SIG-M5 (cell line): ENCODE measurements around the gene CSGALNACT2.
"Not testable (repeated sequence)": the region's sequence is repeated elsewhere in the genome, so short reads cannot be mapped to it uniquely, and the experiment has no call there.

Experiments used
- DNase-seq: peaks from one replicate; lab custom pipeline; 2025; lab: John Stamatoyannopoulos, UW

CSGALNACT2 gene

GRCh38 chr10:43141421-43141820, 3.2 kb downstream of the CSGALNACT2 start:
- no peak for DNase-seq

- DNase-seq, result no peak
These were observed 7.1 kb downstream of the CSGALNACT2 start for GRCh38 chr10:43145311-43145710.

DNA sequence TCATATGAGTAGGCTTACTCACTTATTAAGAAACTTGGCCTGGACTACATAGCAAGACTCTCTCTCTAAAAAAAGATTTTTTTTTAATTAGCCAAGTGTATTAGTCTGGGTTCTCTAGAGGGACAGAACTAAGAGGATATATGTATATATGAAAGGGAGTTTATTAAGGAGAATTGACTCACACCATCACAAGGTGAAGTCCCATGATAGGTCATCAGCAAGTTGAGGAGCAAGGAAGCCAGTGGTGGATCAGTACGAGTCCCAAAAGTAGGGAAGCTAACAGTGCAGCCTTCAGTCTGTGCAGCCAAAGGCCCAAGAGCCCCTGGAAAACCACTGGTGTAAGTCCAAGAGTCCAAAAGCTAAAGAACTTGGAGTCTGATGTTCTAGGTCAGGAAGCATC, 7.7 kb downstream of the CSGALNACT2 start:
- DNase-seq, result not testable (repeated sequence)

GRCh38 chr10:43151371-43151770, 13.1 kb downstream of the CSGALNACT2 start:
- DNase-seq, result no peak

GRCh38 chr10:43153901-43154300, 15.7 kb downstream of the CSGALNACT2 start:
- DNase-seq, result no peak

- no peak for DNase-seq
These were observed 17.0 kb downstream of the CSGALNACT2 start for GRCh38 chr10:43155221-43155620.

DNA sequence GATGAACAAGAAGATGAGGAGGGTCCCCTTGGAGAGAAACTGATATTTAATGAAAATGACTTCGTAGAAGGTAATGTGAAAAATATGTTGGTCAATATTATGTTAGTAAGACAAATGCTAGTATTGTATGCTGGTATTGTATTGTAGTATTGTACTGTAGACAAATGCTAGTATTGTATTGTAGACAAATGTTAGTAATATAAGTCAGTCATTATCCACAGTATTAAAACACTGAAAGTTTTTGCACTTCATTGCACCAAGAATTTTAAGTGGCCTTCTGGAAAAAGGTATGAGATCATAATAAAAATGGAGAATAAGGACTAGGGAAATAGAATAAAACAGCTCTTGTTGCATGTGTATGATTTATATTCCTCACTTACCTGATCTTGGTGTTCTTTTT, 17.5 kb downstream of the CSGALNACT2 start:
- no peak for DNase-seq

DNA sequence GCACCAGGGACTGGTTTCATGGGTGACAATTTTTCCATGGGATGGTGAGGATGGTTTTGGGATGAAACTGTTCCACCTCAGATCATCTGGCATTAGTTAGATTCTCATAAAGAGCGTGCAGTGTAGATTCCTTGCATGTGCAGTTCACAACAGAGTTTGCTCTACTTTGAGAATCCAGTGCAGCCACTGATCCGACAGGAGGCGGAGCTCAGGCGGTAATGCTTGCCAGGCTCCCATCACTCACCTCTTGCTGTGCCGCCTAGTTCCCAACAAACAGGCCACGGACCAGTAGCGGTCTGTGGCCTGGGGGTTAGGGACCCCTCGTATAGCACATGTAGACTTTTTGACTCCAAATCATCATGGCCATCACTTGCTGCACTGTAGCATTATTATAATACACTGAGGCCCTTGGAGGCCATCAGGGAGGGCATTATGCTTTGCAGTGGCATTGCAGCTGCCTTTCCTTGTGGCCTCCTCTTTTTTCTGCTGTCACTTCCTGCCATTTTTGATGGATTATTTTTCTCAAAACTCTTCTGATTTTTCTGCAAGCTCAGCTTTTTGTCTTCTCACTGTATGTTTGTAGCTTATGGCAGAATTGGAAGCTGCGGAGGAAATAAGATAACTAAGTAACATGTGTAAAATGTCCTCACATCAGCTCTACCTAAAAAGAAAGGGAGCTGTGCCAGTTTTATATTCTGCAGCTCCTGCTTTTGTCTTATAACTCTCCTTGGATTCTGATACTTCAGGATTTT, 18.5 kb downstream of the CSGALNACT2 start:
- no peak for DNase-seq

GRCh38 chr10:43158636-43159035, 20.4 kb downstream of the CSGALNACT2 start:
- DNase-seq, result no peak

- DNase-seq, result no peak
These were observed 22.0 kb downstream of the CSGALNACT2 start for GRCh38 chr10:43160046-43160920.

- no peak for DNase-seq
These were observed 22.6 kb downstream of the CSGALNACT2 start for GRCh38 chr10:43160921-43161255.

DNA sequence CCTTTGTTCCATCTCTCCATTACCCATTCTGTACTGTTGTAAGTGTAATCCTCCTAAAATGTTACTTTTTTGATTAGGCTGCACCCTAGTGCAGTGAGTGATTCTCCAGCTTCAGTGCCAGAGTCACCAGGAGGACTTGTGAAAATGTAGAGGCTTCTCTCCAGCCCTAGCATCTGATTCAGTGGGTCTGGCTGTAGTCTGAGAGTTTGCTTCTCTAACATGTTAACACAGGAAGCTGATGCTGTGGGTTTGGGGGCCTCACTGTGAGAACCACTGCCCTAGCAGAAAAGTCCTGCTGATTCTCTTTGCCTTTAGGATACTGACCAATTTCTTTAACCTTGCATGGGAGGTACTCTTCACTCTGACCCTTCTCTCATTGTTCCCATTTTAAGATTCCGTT, 24.4 kb downstream of the CSGALNACT2 start:
- no peak for DNase-seq

DNA sequence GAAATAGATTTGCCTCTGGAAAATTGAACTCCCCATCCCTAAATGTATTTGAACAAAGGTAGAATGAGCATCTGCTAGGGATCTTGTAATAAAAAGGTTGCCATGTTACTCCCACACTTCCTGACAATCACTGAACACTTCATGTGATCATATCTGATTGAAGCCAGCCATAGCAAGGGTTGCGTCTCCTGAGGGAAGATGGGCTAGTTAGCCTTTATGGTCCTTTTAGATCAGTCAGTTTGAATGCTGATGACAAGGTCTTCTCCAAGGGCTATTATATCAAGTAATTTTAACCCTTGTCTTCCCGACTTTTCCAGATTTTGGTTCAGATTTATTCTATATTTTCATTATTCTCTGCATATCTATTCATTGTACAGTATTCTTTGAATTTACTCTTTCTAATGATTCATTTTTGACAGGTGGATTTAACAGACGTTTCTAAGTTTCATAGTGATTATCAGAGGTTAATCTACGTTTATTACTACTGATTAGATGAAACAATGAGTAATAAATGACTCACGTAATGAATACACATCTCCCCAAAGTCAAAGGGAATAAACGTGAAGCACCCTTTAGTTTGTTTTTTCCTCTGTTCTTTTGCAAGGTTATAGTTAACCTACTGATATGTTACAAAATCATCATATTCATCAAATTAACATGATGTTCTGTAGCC, 28.1 kb downstream of the CSGALNACT2 start:
- DNase-seq, result no peak

GRCh38 chr10:43166880-43167497, 28.7 kb downstream of the CSGALNACT2 start:
- no peak for DNase-seq

DNA sequence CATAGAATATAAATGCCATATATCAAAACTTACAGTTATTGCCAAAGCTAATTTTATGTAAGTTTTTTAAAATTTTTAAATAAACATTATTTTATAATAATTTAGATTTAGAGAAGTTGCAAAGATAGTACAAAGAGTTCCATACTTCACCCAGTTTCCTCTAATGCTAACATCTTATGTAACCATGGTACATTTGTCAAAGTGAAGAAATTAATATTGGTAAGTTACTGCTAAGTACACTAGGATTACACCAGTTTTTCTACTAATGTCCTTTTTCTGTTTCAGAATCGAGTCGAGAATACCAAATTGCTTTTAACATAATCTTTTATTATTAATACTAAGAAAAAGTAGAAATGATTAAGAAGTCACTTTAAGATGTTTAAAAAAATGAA, 29.2 kb downstream of the CSGALNACT2 start:
- no peak for DNase-seq

- no peak for DNase-seq
These were observed 32.2 kb downstream of the CSGALNACT2 start for GRCh38 chr10:43170491-43170890.

- no peak for DNase-seq
These were observed 34.4 kb downstream of the CSGALNACT2 start for GRCh38 chr10:43172645-43173044.

DNA sequence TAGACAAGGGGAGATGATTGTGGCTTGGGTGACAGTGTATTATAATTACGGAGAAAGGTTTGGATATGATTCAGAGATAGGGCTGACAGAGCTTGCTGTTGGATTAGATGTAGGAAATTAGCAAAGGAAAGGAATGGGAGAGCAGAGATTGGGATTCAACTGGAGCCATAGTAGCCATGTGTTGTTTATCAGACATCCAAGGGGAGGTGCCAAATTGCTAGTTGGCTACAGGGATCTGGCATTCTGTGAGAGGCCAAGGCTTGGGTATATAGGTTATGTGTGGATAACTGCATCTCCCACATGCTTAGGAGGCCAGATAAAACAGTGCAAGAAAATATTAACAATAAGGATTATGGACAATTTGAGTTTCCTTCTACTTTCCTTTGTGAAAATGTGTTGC, 34.9 kb downstream of the CSGALNACT2 start:
- DNase-seq, result no peak

DNA sequence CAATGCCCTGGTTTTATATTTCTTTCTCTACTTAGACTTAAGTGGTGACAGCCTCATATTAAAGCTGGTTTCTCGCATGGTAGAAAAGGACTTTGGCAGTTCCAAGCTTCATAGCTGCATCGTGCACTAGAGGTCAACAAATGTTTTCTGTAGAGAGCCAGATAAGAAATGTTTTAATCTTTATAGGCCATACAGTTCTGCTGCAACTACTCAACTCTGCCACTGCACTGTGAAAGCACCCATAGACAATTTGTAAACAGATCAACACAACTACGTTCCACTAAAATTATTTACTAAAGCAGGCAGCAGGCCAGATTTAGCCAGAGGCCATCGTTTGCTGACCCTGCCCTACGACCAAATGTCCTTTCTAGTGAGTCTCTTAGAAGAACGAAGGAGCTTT, 36.7 kb downstream of the CSGALNACT2 start:
- no peak for DNase-seq

- DNase-seq, result no peak
These were observed 38.0 kb downstream of the CSGALNACT2 start for GRCh38 chr10:43176271-43176670.

GRCh38 chr10:43177595-43177994, 39.4 kb downstream of the CSGALNACT2 start:
- DNase-seq, result no peak

DNA sequence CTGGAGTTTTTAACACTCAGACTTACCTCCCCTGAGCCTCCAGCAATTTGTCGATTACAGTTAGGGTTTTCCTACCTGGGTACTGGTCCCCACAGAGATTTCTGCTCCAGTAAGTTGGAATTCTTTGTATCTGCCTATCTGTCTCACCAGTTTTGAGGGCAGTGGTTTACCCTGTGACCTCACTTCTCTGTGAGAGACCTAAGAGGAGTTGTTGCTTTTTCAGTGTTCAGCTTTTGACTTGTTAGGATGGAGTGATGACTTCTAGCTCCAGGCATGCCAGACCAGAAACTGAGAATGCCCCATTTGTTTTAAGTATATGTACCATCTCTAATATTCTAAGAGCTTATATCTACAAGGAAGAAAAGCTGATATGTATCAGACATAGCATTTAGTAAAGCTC, 42.9 kb downstream of the CSGALNACT2 start:
- no peak for DNase-seq
